Kidney (tissue), 14 donors: ENCODE data around the gene PTPRS. TPM values are rescaled to one million over a fixed set of nuclear protein-coding genes. Genes with fewer than 3 reads are reported as not detected.
A peak's percentile ranks its signal among the peaks of the same experiment; 100 is the strongest.

Source experiments
- DNase-seq, 5 donors: peaks; one replicate each; pipeline ENCODE4 v3.0.0-alpha.2; 2013 to 2020
- FAIRE-seq: peaks from 2 replicates; lab custom pipeline; 2012; peaks lifted over from hg19 to GRCh38; lab: Jason Lieb, UNC
- H3K27ac ChIP-seq, 2 donors: one replicate each; pipeline ENCODE4 v1.7.0; 2013; ENCODE audit warnings: low read depth in 2 of 2, low read length in 2 of 2, inconsistent platforms in 1 of 2
- H3K27me3 ChIP-seq: one replicate; pipeline ENCODE4 v1.7.1; 2013; ENCODE audit warnings: low read length, inconsistent platforms; ENCODE audit not compliant: control insufficient read depth, insufficient read depth
- H3K36me3 ChIP-seq, 3 donors: one replicate each; pipeline versions ENCODE4 v1.7.0 to v1.7.1; 2013; ENCODE audit warnings: low read length in 3 of 3, control low read depth in 1 of 3, inconsistent platforms in 1 of 3; ENCODE audit not compliant: insufficient read depth in 3 of 3, control insufficient read depth in 2 of 3
- H3K4me1 ChIP-seq, 3 donors: one replicate each; pipeline versions ENCODE4 v1.7.0 to v1.7.1; 2013; ENCODE audit warnings: low read length in 3 of 3, inconsistent platforms in 1 of 3, low read depth in 1 of 3; ENCODE audit not compliant: control insufficient read depth in 2 of 3, insufficient read depth in 2 of 3
- H3K4me3 ChIP-seq, 3 donors: one replicate each; pipeline versions ENCODE4 v1.7.0 to v1.8.1; 2013; ENCODE audit warnings: low read length in 3 of 3, control low read depth in 1 of 3, inconsistent platforms in 1 of 3
- H3K9ac ChIP-seq, 3 donors: one replicate each; pipeline versions ENCODE4 v1.7.0 to v1.7.1; 2013; ENCODE audit warnings: low read length in 3 of 3, control low read depth in 1 of 3, inconsistent platforms in 1 of 3
- H3K9me3 ChIP-seq, 3 donors: one replicate each; pipeline versions ENCODE4 v1.7.0 to v1.7.1; 2013; ENCODE audit warnings: low read length in 3 of 3, control low read depth in 1 of 3, inconsistent platforms in 1 of 3; ENCODE audit not compliant: control insufficient read depth in 2 of 3, insufficient read depth in 1 of 3
- intact Hi-C: fragments of 100-400 bp; cut with DNase I; formaldehyde crosslinking; loops from one replicate; pipeline ENCODE4 v1.11.1; 2022
- polyA plus RNA-seq: library from polyadenylated mRNA; stranded (reverse); fragments of 350-450 nt; fragmentation: Illumina TruSeq; extraction: RNeasy Lipid Tissue Mini Kit (QIAGEN cat#74804); gene quantifications from one replicate; pipeline ENCODE4 v1.2.3, GENCODE V29; 2014; ENCODE audit warnings: low read depth, low replicate concordance; ENCODE audit not compliant: insufficient read depth
- total RNA-seq: library from RNA; stranded (reverse); fragmentation: NEBNext Ultra II Directional; extraction: Animal tissue kit (Norgen Biotek cat#: 25700); gene quantifications from one replicate; pipeline ENCODE4 v1.2.1, GENCODE V29; 2021
- TF ChIP-seq, protein P1 (sequence below): IDR thresholded peaks from 3 replicates; pipeline ENCODE4 v1.5.1; 2012; ENCODE audit warnings: mild to moderate bottlenecking, moderate library complexity, borderline replicate concordance; ENCODE audit not compliant: insufficient read depth; ENCODE audit errors: extremely low read depth
- donor health status: control.
- donor health status: control.
- donor health status: control.
- donor health status: control.
- donor health status: control.
- donor health status: DM: yes; HTN: yes; CAD: no.
- donor health status: Normal renal cell carcinoma (clear cell type).

PTPRS gene
- total and polyA plus RNA-seq, 2 donors from 2014 or later = 7.2 to 103 TPM

DNA sequence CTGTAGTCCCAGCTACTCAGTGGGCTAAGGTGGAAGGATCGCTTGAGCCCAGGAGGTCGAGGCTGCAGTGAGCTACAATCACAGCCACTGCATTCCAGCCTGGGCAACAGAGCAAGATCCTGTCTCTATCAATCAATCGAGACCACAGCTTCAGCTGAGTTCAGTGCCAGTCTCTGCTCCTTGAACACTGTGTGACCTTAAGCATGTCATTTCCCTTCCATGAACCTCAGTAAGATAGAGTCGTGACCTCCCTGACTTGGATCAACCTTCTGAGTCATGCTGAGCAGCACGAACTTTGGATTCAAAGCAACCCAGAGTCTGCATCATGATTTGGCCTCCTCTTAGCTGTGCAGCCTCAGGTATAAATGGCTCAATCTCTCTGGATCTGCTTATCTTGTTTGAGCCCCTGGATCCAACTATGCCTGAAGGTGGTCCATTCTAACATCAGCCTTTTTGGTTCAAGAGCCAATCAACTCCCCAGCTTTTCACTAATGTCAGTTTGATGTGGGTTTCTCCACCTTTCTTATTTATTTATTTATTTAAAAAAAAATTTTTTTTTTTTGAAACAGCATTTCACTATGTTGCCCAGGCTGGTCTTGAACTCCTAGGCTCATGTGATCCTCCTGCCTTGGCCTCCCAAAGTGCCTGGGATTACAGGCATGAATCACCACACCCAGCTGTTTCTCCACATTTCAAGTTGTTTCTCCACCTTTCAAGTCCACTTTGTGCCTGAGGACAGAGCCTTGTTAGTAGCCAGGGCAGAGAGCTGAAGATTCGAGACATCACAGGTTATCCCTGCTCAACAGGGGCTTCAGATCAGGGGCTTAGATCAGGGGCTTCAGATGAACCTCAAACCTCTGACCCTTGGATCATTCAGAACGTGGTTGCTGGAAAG is 26.4 kb downstream of the PTPRS start:
- Histone ChIP-seq H3K9ac (no peak overlapping the region), H3K27me3 (no peaks in the 10 kb centered on the region), H3K9me3 (no peaks in the 10 kb centered on the region), H3K4me3 (no peak overlapping the region), H3K27ac (no peak overlapping the region), H3K36me3 (no peaks in the 10 kb centered on the region), H3K4me1 (peaks cover 0 to 2% (median 0%) of the 10 kb centered on the region in 3 donors)
- no peak for DNase-seq
- intact Hi-C loops = no loop called here
- TF ChIP-seq, protein P1, sequence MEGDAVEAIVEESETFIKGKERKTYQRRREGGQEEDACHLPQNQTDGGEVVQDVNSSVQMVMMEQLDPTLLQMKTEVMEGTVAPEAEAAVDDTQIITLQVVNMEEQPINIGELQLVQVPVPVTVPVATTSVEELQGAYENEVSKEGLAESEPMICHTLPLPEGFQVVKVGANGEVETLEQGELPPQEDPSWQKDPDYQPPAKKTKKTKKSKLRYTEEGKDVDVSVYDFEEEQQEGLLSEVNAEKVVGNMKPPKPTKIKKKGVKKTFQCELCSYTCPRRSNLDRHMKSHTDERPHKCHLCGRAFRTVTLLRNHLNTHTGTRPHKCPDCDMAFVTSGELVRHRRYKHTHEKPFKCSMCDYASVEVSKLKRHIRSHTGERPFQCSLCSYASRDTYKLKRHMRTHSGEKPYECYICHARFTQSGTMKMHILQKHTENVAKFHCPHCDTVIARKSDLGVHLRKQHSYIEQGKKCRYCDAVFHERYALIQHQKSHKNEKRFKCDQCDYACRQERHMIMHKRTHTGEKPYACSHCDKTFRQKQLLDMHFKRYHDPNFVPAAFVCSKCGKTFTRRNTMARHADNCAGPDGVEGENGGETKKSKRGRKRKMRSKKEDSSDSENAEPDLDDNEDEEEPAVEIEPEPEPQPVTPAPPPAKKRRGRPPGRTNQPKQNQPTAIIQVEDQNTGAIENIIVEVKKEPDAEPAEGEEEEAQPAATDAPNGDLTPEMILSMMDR = no peak
- no peak for FAIRE-seq

DNA sequence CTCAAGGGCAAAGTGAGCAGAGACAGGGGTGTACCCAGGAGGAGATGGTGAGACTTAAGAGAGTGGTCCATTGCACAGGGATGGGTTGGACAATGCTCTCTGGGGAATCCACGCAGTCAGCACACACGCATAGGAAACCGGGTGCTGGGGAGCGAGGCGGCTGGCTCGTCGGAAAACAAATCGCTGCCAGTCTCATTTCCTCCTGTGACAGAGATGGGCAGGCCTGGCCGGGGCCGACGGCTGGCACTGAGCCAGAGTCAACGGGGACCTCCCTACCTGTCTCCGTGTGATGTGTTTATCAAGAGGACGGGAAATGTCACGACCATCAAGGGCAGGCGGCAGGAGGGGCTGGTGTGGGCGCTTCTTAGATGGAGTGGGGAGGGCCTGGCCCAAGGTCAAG is 27.3 kb downstream of the PTPRS start:
- FAIRE-seq (no peak), DNase-seq (peak in 4 of 5 donors; percentile 37 to 72 (median 70))
- H3K4me3 ChIP-seq = no peak overlapping the region
- intact Hi-C loops = no loop called here
- no peaks in the 10 kb centered on the region for H3K36me3 ChIP-seq
- peaks cover 0 to 2% (median 0%) of the 10 kb centered on the region in 3 donors for H3K4me1 ChIP-seq
- TF ChIP-seq, protein P1 = no peak
- H3K9ac ChIP-seq = no peak overlapping the region
- H3K27me3 ChIP-seq = no peaks in the 10 kb centered on the region
- H3K27ac ChIP-seq = no peak overlapping the region
- H3K9me3 ChIP-seq = no peaks in the 10 kb centered on the region

DNA sequence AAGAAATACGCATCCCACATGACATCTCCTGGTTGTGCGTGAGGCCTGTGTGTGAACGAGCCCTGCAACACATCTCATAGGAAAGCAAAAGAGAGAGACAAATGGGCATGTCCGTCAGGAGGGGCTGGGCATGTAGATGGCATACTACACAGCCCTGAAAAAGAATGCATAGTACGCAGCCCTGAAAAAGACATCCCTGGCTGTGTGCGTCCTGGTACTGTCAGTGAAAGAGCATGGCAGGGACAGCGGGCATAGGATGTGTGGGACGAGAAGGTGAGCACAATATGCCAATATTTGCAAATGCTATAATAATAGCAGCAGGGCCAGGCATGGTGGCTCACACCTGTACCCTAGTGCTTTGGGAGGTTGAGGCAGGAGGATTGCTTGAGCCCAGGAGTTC is 28.6 kb downstream of the PTPRS start:
- intact Hi-C loops = no loop called here
- no peak for FAIRE-seq

More for the DNA sequence above, 28.6 kb downstream of the PTPRS start:
- Histone ChIP-seq H3K27ac (no peak overlapping the region), H3K36me3 (no peaks in the 10 kb centered on the region), H3K4me1 (peaks cover 0 to 2% (median 0%) of the 10 kb centered on the region in 3 donors), H3K4me3 (no peak overlapping the region), H3K27me3 (no peaks in the 10 kb centered on the region), H3K9me3 (no peaks in the 10 kb centered on the region), H3K9ac (no peak overlapping the region)
- TF ChIP-seq, protein P1 = no peak
- no peak for DNase-seq
